Sigmoid colon (tissue), 7 donors: ENCODE results near the gene TTC4. TPM values are rescaled to one million over a fixed set of nuclear protein-coding genes. Genes with fewer than 3 reads are reported as not detected.

Source experiments
- DNase-seq: peaks from one replicate; pipeline ENCODE4 v3.0.0-alpha.2; 2019
- H3K27ac ChIP-seq, 4 donors: fragments of 200-600 bp; sonication (generic); one replicate each; pipeline ENCODE4 v1.5.1; 2016 to 2019; ENCODE audit warnings: mild to moderate bottlenecking in 1 of 4
- H3K27me3 ChIP-seq, 3 donors: fragments of 200-600 bp; sonication (generic); one replicate each; pipeline ENCODE4 v1.5.1; 2019; ENCODE audit warnings: mild to moderate bottlenecking in 1 of 3
- H3K36me3 ChIP-seq, 4 donors: fragments of 200-600 bp; sonication (generic); one replicate each; pipeline ENCODE4 v1.5.1; 2016 to 2019
- H3K4me1 ChIP-seq, 4 donors: fragments of 200-600 bp; sonication (generic); one replicate each; pipeline ENCODE4 v1.5.1; 2017 to 2019
- H3K4me3 ChIP-seq, 4 donors: fragments of 200-600 bp; sonication (generic); one replicate each; pipeline ENCODE4 v1.5.1; 2017 to 2019; ENCODE audit warnings: mild to moderate bottlenecking in 2 of 4, moderate library complexity in 1 of 4
- H3K9me3 ChIP-seq, 4 donors: fragments of 200-600 bp in 3 of 4; sonication (generic) in 3 of 4; one replicate each; pipeline versions ENCODE4 v1.5.1 to v1.6.1; 2013 to 2019
- EP300 ChIP-seq, 4 donors: sonication (generic); formaldehyde crosslinking; IDR thresholded peaks; one replicate each; pipeline ENCODE4 v1.6.1; 2017; ENCODE audit warnings: antibody characterized with exemption in 4 of 4
- POLR2A ChIP-seq, 2 donors: fragments of 450-650 bp; IDR thresholded peaks; one replicate each; pipeline ENCODE4 v1.6.1; 2016; ENCODE audit warnings: antibody characterized with exemption in 2 of 2, mild to moderate bottlenecking in 2 of 2, moderate library complexity in 2 of 2
- POLR2AphosphoS5 ChIP-seq, 4 donors: sonication (generic); formaldehyde crosslinking; IDR thresholded peaks; one replicate each; pipeline ENCODE4 v1.6.1; 2017; ENCODE audit warnings: antibody characterized with exemption in 4 of 4
- WGBS, 2 donors: extraction: QIAGEN DNeasy Blood & Tissue Kit; methylation state at CpG; one replicate each; pipeline ENCODE4 v1.1.7; 2013; 5-methylcytosine and 5-hydroxymethylcytosine counted together
- intact Hi-C: fragments of 100-400 bp; cut with DNase I; formaldehyde crosslinking; loops from one replicate; pipeline ENCODE4 v1.15.1; 2023
- polyA plus RNA-seq, 3 donors: library from polyadenylated mRNA; stranded (reverse); fragments of 200-250 nt; gene quantifications; one replicate each; pipeline ENCODE4 v1.2.3, GENCODE V29; 2013
- total RNA-seq, 4 donors: library from RNA; depleted of rRNA; stranded (reverse); fragments of >200 nt; gene quantifications; one replicate each; pipeline ENCODE4 v1.1.0, GENCODE V29; 2016
- TF ChIP-seq, protein P1 (sequence below), 4 experiments: fragments of 450-650 bp in 3 of 4; fragments of 200-600 bp in 1 of 4; IDR thresholded peaks; one replicate each; pipeline ENCODE4 v1.5.1; 2016 to 2019; ENCODE audit warnings: antibody characterized with exemption in 4 of 4, mild to moderate bottlenecking in 3 of 4, moderate library complexity in 2 of 4
- donor health status: healthy with polysubstance abuse.
- donor health status: Bipolar disorder and iron deficiency.
- donor health status: healthy.

TTC4 gene
- total and polyA plus RNA-seq, 7 donors = 7.6 to 33.4 (median 15.0) TPM

DNA sequence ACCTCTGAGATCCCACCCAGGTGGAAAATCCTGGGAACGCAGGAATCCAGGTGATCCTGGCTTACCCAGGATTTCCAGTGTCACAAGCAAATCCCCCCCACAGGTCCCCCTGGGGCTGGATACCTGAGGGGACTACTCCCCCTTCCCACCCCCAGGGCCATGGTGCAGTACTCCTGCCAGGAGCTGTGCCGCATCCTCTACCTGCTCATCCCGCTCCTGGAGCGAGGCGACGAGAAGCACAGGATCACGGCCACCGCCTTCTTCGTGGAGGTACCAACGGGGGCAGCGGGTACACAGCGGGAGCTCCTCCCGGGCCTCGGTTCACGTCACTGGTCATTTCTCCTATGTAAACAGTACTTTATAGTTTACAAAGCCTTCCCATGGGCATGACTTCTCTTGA is 20.4 kb upstream of the TTC4 start:
- Histone ChIP-seq H3K27me3 (no peaks in the 10 kb centered on the region), H3K4me1 (no peaks in the 10 kb centered on the region)
- TF ChIP-seq POLR2AphosphoS5 (IDR thresholded peaks at IDR 0.05) (no peak), POLR2A (IDR thresholded peaks at IDR 0.05) (no peak), EP300 (IDR thresholded peaks at IDR 0.05) (no peak)
- TF ChIP-seq, protein P1, sequence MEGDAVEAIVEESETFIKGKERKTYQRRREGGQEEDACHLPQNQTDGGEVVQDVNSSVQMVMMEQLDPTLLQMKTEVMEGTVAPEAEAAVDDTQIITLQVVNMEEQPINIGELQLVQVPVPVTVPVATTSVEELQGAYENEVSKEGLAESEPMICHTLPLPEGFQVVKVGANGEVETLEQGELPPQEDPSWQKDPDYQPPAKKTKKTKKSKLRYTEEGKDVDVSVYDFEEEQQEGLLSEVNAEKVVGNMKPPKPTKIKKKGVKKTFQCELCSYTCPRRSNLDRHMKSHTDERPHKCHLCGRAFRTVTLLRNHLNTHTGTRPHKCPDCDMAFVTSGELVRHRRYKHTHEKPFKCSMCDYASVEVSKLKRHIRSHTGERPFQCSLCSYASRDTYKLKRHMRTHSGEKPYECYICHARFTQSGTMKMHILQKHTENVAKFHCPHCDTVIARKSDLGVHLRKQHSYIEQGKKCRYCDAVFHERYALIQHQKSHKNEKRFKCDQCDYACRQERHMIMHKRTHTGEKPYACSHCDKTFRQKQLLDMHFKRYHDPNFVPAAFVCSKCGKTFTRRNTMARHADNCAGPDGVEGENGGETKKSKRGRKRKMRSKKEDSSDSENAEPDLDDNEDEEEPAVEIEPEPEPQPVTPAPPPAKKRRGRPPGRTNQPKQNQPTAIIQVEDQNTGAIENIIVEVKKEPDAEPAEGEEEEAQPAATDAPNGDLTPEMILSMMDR (IDR thresholded peaks at IDR 0.05) = no peak

DNA sequence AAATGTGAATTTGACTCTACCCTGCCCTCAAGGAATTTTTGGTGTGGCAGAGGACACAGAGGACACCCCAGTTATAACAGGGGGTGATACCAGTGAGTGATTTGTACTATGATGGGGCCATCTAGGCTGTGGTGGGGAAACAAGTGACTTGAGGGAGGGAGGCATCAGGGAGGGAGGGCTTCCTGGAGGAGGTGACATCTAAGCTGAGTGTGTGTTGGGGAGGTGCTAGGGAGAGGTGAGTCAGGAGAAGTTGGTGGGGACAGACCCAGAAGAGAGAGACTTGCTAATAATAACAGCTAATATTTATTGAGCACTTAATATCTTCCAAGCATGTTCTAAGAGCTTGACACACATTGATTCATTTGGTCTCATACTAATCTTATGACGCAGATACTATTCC is 19.9 kb upstream of the TTC4 start:
- DNase-seq = no peak
- Histone ChIP-seq H3K4me1 (no peaks in the 10 kb centered on the region), H3K27me3 (no peaks in the 10 kb centered on the region), H3K27ac (no peak overlapping the region), H3K4me3 (no peak overlapping the region), H3K36me3 (peaks cover 0 to 30% (median 0%) of the 10 kb centered on the region in 4 donors), H3K9me3 (no peaks in the 10 kb centered on the region)
- intact Hi-C loops = no loop called here
- 90 to 97% methylated on average over 1 of the region's 1 CpG for WGBS, 2 donors
- TF ChIP-seq POLR2A (IDR thresholded peaks at IDR 0.05) (no peak), POLR2AphosphoS5 (IDR thresholded peaks at IDR 0.05) (no peak), EP300 (IDR thresholded peaks at IDR 0.05) (no peak)
- TF ChIP-seq, protein P1 (IDR thresholded peaks at IDR 0.05) = no peak

More for the DNA sequence above, 20.4 kb upstream of the TTC4 start:
- peaks cover 0 to 24% (median 0%) of the 10 kb centered on the region in 4 donors for H3K36me3 ChIP-seq
- no peak overlapping the region for H3K27ac ChIP-seq
- no peak for DNase-seq
- H3K9me3 ChIP-seq = no peaks in the 10 kb centered on the region
- no peak overlapping the region for H3K4me3 ChIP-seq
- intact Hi-C loops = no loop called here
- WGBS, 2 donors = 89 to 90% methylated on average over 15 of the region's 15 CpGs

GRCh38 chr1:54696262-54696661 is 19.4 kb upstream of the TTC4 start:
- no peak for DNase-seq
- H3K36me3 ChIP-seq = peaks cover 0 to 35% (median 0%) of the 10 kb centered on the region in 4 donors
- no peaks in the 10 kb centered on the region for H3K9me3 ChIP-seq
- H3K27me3 ChIP-seq = no peaks in the 10 kb centered on the region
- H3K4me1 ChIP-seq = no peaks in the 10 kb centered on the region
- H3K27ac ChIP-seq = no peak overlapping the region
- intact Hi-C loops = no loop called here
- TF ChIP-seq EP300 (IDR thresholded peaks at IDR 0.05) (no peak), POLR2A (IDR thresholded peaks at IDR 0.05) (no peak), POLR2AphosphoS5 (IDR thresholded peaks at IDR 0.05) (no peak)
- TF ChIP-seq, protein P1 (IDR thresholded peaks at IDR 0.05) = no peak
- no peak overlapping the region for H3K4me3 ChIP-seq
- 83 to 86% methylated on average over 3 of the region's 3 CpGs for WGBS, 2 donors

DNA sequence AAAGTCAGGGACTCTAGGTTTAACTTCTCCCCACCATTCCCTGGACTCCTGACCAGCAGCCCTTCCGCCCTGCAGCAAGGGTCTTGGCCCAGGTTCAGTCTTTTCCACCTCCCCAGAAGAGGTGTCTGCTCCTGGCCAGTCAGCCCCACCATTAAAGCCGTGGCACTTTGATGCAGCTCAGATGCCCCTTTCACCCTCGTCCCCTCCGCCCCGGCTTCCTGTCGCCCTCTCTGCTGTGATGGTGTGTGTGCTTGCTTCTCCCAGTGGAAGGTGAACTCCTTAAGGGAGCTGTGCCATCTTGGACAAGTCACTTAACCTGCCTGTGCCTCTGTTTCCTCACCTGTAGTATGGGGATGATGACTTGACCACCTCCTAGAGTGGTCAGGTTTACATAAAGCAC is 17.8 kb upstream of the TTC4 start:
- 92 to 93% methylated on average over 6 of the region's 6 CpGs for WGBS, 2 donors
- Histone ChIP-seq H3K27ac (no peak overlapping the region), H3K9me3 (no peaks in the 10 kb centered on the region), H3K36me3 (peaks cover 0 to 43% (median 0%) of the 10 kb centered on the region in 4 donors), H3K4me1 (no peaks in the 10 kb centered on the region), H3K27me3 (no peaks in the 10 kb centered on the region), H3K4me3 (no peak overlapping the region)
- intact Hi-C loops = no loop called here
- TF ChIP-seq POLR2AphosphoS5 (IDR thresholded peaks at IDR 0.05) = no peak
- TF ChIP-seq EP300 (IDR thresholded peaks at IDR 0.05) = no peak
- TF ChIP-seq, protein P1 (IDR thresholded peaks at IDR 0.05) = no peak
- no peak for TF ChIP-seq POLR2A (IDR thresholded peaks at IDR 0.05)
- DNase-seq = no peak

GRCh38 chr1:54698346-54698745 is 17.3 kb upstream of the TTC4 start:
- TF ChIP-seq POLR2AphosphoS5 (IDR thresholded peaks at IDR 0.05) (no peak), POLR2A (IDR thresholded peaks at IDR 0.05) (no peak), EP300 (IDR thresholded peaks at IDR 0.05) (no peak)
- TF ChIP-seq, protein P1 (IDR thresholded peaks at IDR 0.05) = no peak
- no peak for DNase-seq
- H3K9me3 ChIP-seq = no peaks in the 10 kb centered on the region
- H3K4me1 ChIP-seq = no peaks in the 10 kb centered on the region
- 79 to 83% methylated on average over 8 of the region's 8 CpGs for WGBS, 2 donors
- H3K27me3 ChIP-seq = no peaks in the 10 kb centered on the region
- H3K36me3 ChIP-seq = peaks cover 0 to 46% (median 0%) of the 10 kb centered on the region in 4 donors
- intact Hi-C loops = no loop called here
- no peak overlapping the region for H3K27ac ChIP-seq
- H3K4me3 ChIP-seq = no peak overlapping the region
